ENCODE results near the gene SKIC3.
A peak's percentile ranks its signal among the peaks of the same experiment; 100 is the strongest.

The SKIC3 gene

GRCh38 chr5:95554647-95555548 is at the start of gene SKIC3, which contains the start of gene ARSK:
Gene SKIC3 (minus strand): TSS chr5:95554977. CDS start chr5:95547150, 7,827 bp downstream.
Gene ARSK (plus strand): TSS chr5:95555101. CDS start chr5:95555279, 178 bp downstream.
- DNase-seq, result peak; percentile 98

- no peak for DNase-seq
Measured at GRCh38 chr5:95600557-95600956, 45.8 kb upstream of the SKIC3 start.

- no peak for DNase-seq
Measured at GRCh38 chr5:95599252-95599651, 44.5 kb upstream of the SKIC3 start.

- no peak for DNase-seq
Measured at GRCh38 chr5:95595289-95595931, 40.6 kb upstream of the SKIC3 start.

- no peak for DNase-seq
Measured at GRCh38 chr5:95591490-95591901, 36.7 kb upstream of the SKIC3 start.

GRCh38 chr5:95590880-95591279 is 36.1 kb upstream of the SKIC3 start:
- DNase-seq, result no peak

- no peak for DNase-seq
Measured at GRCh38 chr5:95583992-95584391, 29.2 kb upstream of the SKIC3 start.

- DNase-seq, result no peak
Measured at GRCh38 chr5:95581576-95581975, 26.8 kb upstream of the SKIC3 start.

GRCh38 chr5:95572016-95572415 is 17.2 kb upstream of the SKIC3 start:
- no peak for DNase-seq

- DNase-seq, result no peak
Measured at GRCh38 chr5:95565280-95565920, 10.6 kb upstream of the SKIC3 start.

- DNase-seq, result no peak
Measured at GRCh38 chr5:95564450-95564849, 9.7 kb upstream of the SKIC3 start.

GRCh38 chr5:95563367-95563766 is 8.6 kb upstream of the SKIC3 start:
- DNase-seq, result no peak

GRCh38 chr5:95562282-95562681 is 7.5 kb upstream of the SKIC3 start:
- no peak for DNase-seq

GRCh38 chr5:95557841-95558240 is 3.1 kb upstream of the SKIC3 start:
- no peak for DNase-seq

- DNase-seq, result no peak
Measured at GRCh38 chr5:95555553-95555952, 776 bp upstream of the SKIC3 start.

- DNase-seq, result peak; percentile 70
Measured at GRCh38 chr5:95554331-95554646, 488 bp downstream of the SKIC3 start.

- no peak for DNase-seq
Measured at GRCh38 chr5:95549030-95549429, 5.7 kb downstream of the SKIC3 start.

- DNase-seq, result no peak
Measured at GRCh38 chr5:95543017-95543705, 11.6 kb downstream of the SKIC3 start.

- no peak for DNase-seq
Measured at GRCh38 chr5:95537501-95537900, 17.3 kb downstream of the SKIC3 start.

- DNase-seq, result no peak
Measured at GRCh38 chr5:95533761-95534160, 21.0 kb downstream of the SKIC3 start.

GRCh38 chr5:95533106-95533505 is 21.7 kb downstream of the SKIC3 start:
- DNase-seq, result no peak

GRCh38 chr5:95532415-95532814 is 22.4 kb downstream of the SKIC3 start:
- DNase-seq, result no peak

GRCh38 chr5:95531491-95531890 is 23.3 kb downstream of the SKIC3 start:
- DNase-seq, result no peak

Data from inflammatory macrophage treated with lipopolysaccharide for 4 hours (primary cell).